GM21786 (cell line): Measurements from ENCODE around the gene FUT6.
A peak's percentile ranks its signal among the peaks of the same experiment; 100 is the strongest.

Experiments
- ATAC-seq: cut with Tn5 transposase; IDR thresholded peaks from one replicate; pipeline ENCODE4 v1.9.1; 2021; ENCODE audit not compliant: unreplicated experiment

Gene FUT6

GRCh38 chr19:5827891-5828660 is 11.4 kb downstream of the FUT6 start:
- peak; percentile 66 for ATAC-seq

- ATAC-seq = no peak
Observed at GRCh38 chr19:5827342-5827890, 12.1 kb downstream of the FUT6 start.

DNA sequence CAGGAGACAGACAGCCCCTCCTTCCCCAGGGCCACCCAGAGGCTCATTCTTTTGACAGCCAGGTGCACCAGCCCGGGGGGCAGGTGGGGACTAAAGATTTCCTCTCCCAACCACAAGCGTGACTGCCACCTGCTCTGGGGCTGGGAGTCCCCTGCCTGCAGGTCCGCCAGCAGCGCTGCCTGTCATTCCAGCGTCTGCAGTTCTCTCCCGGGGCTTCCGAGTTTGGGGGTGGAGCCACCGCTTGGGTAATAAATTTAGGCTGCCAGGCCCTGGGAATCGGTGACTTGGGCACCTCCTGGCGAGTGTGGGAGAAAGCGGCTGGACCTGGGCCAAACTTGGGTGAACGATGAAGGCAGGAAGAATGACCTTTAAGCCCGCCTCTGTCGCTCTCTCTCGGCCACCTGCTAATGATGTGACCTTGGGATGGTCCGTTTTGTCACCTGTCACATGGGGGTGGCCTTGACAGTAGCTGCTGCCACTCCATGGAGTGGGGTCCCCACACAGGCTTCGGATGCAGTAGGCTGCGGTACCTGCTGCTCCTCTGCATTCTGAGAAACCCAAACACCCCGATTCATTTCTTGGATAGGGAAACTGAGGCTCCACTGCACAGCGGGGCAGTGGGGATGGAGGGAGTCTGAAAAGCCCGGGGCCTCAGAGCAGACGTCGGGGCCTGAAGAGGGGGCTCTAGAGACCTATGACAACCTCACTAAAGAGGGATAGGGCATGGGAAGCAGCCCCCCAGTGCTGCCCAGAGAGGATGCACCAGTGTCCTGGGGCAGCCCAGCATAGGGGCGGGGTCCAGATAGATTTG is 12.8 kb downstream of the FUT6 start:
- no peak for ATAC-seq

- no peak for ATAC-seq
Observed at GRCh38 chr19:5825178-5825577, 14.3 kb downstream of the FUT6 start.

DNA sequence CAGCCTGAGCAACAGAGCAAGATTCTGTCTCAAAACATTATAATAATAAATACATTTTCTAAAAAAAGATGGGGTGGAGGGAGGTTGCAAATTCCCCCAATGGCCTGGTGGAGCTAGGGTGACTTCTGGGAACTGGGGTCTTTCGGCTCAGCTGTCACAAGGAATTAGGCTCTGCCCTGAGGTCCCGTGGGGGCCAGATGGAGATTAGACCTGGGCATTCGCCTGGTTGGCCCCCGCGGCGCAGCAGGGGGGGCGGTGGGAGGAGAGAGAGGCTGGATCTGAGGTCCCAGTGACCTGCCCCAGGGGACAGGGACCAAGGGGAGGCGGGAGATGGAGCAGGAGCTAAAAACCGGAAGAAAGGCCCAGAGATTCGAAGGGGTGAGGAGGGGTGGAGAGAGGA is 14.8 kb downstream of the FUT6 start:
- no peak for ATAC-seq

GRCh38 chr19:5823579-5824281 is 15.8 kb downstream of the FUT6 start:
- no peak for ATAC-seq

DNA sequence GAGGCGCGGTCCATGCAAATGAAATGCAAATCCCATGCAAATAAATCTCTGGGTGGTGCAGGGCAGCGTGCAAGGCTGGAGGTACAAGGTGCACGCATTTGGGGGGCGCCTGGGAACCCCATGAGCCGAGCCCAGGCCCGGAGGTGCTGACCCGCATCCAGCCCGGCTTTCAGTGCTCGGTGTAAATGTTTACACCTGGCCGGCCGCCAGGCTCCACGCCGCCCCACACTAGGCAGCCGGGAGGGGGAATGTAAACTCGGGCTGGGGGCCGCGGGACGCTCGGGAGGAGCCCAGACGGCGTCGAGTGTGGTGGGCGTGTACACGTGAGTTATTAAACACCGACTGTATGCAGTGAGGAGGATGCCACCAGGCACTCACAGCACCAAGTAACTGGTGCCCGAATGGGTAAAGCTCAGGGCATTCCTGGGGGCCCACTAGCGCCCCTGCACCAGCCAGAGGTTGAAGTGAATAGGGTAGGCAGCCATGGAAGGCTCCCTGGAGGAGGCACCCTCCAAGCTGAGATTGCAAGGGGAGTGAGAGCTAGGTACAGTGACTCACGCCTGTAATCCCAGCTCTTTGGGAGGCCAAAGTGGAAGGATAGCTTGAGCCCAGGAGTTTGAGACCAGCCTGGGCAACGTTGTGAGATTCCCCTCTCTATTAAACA is 17.2 kb downstream of the FUT6 start:
- ATAC-seq = no peak

DNA sequence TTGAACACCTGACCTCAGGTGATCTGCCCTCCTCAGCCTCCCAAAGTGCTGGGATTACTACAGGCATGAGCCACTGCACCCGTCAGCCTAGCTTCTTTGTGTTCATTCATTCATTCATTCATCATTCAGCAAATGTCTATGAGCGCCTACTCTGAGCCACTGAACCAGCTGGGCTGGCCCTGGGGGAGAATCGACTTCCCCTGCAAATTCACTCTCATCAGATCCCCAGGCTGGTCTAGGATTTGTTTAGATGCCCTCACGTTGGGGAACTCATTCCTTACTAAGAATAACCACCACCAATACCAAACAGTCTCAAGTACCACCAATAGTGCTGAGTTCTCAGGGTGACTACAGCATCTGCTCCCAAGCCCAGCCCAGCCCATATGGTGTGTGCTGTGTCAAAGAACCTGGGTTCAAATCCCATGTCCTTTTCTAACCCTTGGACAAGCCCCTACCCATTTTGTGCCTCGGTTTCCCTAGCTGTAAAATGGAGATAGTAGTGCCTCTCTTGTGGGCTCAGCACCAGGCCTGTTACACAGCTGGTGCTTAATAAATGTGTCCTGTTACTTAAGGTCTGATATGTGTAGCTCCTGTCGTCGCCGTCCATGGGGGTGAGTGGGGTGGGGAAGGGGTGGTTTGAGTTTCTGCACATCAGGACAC is 17.9 kb downstream of the FUT6 start:
- ATAC-seq = no peak

- ATAC-seq = no peak
Observed at GRCh38 chr19:5820785-5821184, 18.7 kb downstream of the FUT6 start.

- no peak for ATAC-seq
Observed at GRCh38 chr19:5818594-5818993, 20.9 kb downstream of the FUT6 start.

- ATAC-seq = no peak
Observed at GRCh38 chr19:5817218-5817617, 22.3 kb downstream of the FUT6 start.

- ATAC-seq = no peak
Observed at GRCh38 chr19:5814852-5815246, 24.7 kb downstream of the FUT6 start.

DNA sequence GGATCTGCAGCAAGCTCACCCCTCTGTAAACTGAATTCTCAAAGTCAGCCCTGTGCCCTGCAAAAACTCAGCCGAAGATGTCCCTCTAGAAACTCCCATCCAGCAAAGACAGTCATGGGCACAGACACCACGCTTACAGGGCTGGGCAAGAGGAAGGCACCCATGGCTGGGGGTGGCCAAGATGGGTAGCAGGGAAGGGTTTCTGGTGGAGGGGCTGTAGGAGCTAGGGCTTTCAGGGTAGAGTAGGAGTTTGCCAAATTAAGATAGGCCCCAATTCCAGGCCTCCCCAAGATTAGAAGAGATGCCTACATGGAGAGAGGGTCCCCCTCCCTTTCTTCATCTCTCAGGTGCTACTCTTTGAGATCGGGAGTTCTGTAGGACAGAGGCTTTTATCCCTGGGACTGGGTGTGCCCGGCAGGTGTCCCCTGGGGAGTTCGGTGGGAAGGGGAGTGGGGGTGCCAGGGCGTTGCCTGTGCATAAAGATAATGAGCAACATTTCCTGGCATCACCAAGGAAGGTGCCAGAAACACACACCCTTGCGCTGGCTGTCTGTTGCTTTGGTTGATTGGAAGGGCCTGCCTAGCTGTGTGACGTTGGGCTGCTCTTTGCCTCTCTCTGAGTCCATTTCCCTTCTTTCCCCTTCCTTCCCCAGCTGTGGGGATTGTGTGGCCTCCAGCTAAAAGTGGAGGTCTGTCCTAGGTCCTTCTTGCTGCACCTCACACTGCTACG is 25.2 kb downstream of the FUT6 start:
- ATAC-seq = no peak

DNA sequence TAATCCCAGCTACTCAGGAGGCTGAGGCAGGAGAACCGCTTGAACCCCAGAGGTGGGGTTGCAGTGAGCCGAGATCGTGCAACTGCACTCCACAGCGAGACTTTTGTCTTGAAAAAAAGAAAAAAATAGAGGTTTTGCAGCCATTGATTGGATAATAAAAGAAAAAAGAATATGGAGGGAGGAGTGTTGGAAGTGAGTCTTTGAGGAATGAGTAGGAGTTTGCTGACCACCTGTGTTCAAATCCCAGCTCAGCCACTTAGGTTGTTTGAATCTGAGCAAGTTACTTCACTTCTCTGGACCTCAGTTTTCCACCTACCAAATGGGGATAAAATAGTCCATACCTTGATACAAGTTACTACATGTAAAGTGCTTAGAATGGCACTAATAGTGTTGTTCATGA is 28.4 kb downstream of the FUT6 start:
- ATAC-seq = no peak

GRCh38 chr19:5809469-5809868 is 30.0 kb downstream of the FUT6 start:
- ATAC-seq = no peak

- no peak for ATAC-seq
Observed at GRCh38 chr19:5809053-5809452, 30.4 kb downstream of the FUT6 start.

- ATAC-seq = no peak
Observed at GRCh38 chr19:5808120-5808816, 31.2 kb downstream of the FUT6 start.

- no peak for ATAC-seq
Observed at GRCh38 chr19:5806905-5807304, 32.6 kb downstream of the FUT6 start.

- no peak for ATAC-seq
Observed at GRCh38 chr19:5806133-5806489, 33.4 kb downstream of the FUT6 start.
